ENCODE results near the gene NINJ2. TPM values are rescaled to one million over a fixed set of nuclear protein-coding genes. Genes with fewer than 3 reads are reported as not detected.
A peak's percentile ranks its signal among the peaks of the same experiment; 100 is the strongest.

The NINJ2 gene
- total RNA-seq, 1 donor from 2014 or later, result not detected

DNA sequence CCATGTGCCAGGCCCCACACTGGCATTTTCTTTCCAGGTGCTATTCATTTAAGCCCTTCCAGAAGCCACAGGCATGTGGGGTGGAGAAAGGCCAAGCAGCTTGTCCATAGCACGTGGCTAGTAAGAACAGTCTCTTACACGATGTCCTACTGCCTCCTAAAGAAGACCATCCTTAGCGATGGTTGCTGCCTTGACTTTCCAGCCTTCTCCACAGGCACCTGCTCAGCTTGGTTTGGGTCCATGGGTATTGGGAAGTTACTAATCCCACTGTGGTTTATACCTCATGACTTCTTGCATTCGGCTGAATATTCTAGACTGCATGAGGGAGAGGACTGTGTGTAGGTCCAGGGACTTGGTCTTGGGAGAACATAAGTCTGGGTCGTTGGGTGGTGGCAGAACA, 49.2 kb downstream of the NINJ2 start:
- no peak for DNase-seq

DNA sequence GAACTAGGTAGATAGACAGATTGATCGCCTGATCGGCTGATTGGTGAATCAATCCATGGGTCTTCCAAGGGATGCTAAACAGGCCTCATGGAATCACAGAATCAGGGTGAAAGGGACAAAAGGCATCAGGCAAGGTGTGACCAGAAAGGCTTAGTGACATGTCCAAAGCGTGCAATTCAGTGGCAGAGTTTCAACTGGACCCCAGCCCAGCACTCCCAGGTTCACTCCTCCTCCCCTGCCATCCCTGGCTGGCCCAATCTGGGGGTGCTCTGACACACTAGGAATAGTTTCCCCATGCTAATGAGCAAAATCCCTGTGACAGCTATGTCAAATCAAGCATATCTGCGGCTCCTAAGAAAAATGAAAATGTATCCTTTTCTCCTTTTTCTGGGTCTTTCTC, 50.4 kb downstream of the NINJ2 start:
- DNase-seq, result no peak

DNA sequence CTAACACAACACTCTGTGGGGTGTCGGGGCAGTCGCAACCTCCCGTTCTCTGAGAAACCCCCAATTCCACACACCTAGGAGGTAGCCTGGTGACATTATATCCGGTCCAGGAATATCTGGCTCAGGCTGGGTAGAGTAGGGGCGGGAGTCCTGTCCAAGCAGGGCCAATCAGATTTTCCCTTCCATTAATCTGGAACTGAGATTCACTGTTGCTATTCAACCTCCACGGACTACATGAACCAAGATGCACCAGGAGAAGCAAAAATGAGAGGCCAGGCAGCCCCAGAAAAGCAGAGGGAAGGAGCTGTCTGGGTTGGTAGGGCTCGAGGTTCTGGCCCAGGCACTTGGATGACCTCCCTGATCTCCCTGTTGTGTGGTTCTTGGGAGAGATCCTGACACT, 51.0 kb downstream of the NINJ2 start:
- DNase-seq, result no peak

DNA sequence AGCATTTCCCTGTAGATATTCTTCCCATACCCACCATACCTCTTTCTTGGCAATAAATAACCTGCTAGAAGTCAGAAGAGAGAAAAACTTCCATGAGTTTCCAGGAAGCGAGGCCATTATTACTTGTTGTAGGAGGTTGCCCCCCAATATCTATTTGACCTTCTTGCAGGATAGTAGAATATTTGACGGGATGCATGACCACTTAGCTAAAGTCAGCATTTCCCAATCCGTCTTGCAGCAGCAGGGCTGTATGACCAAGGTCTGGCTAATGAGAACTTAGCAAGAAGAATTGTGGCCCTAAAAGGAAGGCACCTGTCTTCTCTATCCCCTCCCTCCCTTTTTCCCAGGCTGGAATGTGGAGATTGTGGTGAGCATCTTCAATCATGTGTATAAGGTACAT, 51.5 kb downstream of the NINJ2 start:
- no peak for DNase-seq

DNA sequence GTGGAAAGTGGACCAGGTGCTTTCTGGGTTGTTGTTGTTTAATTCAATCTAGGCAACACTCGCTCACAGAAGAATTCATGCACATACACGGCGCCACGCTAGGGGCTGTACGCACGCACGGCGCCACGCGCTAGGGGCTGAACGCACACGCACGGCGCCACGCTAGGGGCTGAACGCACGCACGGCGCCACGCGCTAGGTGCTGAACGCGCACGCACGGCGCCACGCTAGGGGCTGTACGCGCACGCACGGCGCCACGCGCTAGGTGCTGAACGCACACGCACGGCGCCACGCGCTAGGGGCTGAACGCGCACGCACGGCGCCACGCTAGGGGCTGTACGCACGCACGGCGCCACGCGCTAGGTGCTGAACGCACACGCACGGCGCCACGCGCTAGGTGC, 54.3 kb downstream of the NINJ2 start:
- DNase-seq, result no peak

DNA sequence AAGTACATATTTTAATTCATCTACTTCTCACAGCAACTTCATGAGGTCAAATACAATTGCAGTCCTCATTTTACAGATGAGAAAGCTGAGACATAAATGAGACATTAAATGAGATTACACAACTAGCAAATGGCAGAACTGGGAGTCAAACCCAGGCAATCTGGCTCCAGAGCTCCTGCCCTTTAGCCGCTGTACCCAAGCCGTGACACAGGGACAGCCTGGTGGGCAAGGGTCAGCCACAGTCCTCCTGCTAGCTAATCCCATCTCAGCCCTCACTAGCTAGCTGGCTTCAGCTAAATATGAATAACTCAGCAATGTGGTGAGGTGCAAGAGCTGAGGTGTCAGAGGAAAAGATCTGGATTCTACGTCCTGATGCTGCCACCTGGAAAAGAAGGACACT, 54.8 kb downstream of the NINJ2 start:
- no peak for DNase-seq

DNA sequence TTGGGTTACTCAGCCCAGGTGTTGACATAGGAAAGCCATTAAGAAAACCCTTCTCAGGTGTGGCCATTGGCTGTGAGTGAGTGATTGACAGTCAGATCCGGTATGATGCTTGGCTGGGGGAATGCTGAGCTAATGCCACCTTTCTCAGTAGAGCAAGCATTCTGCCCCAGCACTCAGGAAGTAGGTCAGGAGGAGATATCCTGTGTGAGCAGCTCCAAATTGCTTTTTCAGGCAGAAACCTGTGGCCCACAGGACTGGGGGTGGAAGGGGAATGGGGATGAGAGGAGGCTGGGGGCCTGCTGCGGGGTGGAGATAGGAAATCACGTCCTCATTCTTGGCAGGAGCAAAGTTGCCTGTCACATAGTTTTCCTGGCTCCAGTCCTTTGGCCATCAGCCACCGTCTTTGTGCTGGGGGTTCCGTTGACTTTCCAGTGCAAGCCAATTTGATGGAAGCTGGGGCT, 55.7 kb downstream of the NINJ2 start:
- peak; percentile 46 for DNase-seq

DNA sequence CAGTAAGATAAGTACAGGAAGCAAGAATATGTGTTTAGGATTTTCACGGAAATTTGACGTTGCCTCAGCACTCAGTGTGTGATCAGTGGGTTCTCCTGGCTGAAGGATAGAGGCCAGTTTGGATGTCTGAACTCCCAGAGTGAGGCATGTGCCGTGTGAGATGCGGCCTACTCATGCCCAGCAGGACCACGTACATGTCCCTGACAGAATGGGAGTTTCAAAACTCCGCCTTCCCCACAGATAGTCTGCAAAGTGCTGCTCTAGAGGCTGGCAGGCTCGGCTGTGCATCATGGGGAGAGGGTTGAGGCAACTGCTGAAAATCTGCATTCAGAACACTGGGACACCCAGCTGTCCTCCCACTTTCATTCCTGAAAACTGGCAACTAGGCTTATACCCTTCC, 58.3 kb downstream of the NINJ2 start:
- no peak for DNase-seq

DNA sequence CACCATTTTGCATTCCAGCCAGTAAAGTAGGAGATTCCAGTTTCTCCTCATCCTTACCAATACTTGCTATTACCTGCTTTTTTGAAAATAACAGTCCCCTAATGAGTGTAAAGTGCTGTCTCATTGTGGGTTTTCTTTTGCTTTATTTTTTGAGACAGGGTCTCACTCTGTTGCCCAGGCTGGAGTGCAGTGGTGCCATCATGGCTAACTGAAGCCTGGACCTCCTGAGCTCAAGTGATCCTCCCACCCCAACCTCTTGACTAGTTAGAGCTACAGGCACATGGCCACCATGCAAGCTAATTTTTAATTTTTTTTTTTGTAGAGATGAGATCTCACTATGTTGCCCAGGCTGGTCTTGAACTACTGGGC, 60.6 kb downstream of the NINJ2 start:
- no peak for DNase-seq

DNA sequence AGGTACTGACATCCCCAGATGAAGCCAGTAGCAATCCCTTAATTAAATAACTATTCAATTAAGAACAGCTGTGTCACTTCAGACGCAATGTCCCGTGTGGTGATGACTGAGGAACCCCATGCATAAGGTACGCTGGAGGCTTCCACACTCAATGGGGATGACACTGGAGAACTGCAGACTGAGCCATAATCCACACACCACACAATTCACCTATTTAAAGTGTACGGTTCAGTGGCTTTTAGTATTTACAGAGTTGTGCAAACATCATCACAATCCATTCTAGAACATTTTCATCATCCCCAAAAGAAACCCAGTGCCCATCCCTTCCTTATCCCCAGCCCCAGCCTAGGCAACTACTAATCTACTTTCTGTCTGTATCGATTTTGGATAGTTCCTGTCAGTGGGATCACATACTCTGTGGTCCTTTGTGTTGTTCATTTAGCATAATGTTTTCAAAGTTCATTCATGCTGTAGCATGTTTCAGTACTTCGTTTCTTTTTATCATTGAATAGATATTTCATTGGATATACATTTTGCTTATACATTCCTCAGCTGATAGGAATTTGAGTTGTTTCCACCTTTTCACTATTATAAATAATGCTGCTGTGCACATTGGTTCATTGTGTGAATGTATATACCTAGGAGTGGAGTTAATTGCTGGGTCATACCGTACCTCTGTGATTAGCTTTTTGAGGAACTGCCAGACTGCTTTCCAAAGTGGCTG, 61.1 kb downstream of the NINJ2 start:
- DNase-seq, result peak; percentile 15

DNA sequence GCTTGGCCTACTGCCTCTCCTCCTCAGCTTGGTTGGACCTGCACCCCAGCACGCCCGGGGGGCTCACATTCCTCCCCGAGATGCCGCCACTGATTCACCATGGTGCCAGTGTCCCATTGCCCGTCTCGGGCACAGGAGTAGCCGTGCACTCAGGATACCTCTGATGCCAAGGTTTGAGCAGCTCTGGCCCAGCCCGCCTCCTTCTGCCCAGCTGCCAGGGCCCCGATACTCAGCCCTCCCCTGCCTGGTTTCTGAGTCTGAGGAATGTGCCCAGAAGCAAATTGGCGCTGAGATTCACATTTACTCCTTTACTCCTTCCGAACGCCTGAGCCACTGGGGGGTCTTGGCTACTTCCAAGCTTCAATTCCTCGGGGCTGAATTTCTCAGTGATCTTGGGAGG, 63.5 kb downstream of the NINJ2 start:
- DNase-seq, result no peak

DNA sequence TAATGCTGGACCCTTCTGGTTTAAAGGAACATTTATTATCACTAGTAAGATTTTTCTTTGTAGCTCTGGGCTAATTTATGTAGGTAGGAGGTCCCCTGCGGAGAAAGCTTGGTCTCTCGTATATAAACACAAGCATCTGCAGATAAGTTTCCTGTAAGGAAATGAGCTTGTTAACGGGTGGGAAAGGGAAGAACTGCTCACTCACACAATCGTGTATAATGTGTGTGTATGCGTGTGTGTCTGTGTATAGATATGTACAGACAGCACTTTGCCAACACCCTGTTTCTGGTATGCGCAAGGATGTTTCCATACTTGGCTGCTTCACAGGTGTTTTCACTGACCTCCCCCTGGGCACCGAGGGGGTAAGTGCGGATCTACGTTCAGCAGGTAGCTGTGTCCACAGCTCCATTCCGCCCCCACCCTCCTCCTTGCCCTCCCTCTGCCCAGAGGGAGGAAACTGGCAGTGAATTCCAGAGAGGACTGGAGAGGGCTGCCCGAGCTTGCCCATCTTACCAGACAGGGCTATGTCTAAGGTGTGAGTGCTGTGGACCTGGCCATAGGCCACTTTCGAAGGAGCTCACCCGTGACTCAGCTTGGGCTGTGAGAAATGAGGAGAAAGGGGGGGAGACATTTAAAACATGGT, 65.2 kb downstream of the NINJ2 start:
- no peak for DNase-seq

DNA sequence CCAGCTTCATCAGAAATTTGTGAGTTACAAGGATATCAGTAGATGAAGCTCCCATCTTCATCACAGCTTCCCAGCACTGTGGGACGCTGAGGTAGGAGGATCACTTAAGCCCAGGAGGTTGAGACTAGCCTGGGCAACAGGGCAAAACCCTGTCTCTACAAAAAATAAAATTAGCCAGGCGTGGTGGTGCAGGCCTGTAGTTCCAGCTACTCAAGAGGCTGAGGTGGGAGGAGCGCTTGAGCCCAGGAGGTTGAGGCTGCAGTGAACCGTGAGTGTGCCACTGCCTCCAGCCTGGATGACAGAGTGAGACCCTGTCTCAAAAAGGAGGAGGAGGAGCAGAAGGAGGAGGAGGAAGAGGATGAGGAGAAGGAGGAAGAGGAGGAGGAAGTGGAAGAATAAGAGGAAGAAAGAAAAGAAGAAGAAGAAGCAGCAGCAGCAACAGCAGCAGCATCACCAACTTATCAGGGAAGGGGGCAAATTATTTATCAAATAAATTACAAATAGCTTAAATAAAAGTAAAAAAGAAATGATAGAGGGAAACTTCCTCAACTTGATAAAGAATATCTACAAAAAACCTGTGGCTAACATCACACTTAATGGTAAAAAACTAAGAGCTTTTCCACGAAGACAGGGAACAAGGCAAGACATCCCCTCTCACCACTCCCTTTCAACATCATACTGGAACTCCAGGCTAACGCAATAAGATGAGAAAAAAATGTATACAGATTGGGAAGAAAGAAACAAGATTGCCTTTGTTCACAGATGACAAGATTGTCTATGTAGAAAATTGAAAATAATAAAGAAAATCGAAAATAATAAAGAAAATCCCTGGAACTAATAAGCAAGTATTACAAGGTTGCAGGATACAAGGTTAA, 69.6 kb downstream of the NINJ2 start:
- no peak for DNase-seq

DNA sequence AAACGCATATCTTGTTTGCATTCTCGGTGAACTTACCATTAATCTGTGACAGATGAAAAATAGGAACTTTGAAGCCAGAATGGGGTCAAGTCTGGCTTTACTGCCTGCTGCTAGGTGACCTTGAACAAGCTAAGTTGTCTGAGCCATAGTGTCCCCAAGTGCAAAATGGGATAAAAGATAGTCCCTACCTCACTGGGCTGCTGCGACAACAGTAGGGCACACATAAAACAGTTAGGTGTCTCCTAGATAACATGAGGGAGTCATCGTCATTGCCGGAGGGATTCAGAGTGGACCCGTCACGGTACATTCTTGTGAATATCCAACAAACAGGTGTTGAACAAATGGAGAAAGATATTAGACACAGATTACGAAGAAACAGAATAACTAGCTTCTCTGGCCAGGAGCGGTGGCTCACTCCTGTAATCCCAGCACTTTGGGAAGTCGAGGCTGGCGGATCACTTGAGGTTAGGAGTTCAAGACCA, 71.2 kb downstream of the NINJ2 start:
- DNase-seq, result no peak

DNA sequence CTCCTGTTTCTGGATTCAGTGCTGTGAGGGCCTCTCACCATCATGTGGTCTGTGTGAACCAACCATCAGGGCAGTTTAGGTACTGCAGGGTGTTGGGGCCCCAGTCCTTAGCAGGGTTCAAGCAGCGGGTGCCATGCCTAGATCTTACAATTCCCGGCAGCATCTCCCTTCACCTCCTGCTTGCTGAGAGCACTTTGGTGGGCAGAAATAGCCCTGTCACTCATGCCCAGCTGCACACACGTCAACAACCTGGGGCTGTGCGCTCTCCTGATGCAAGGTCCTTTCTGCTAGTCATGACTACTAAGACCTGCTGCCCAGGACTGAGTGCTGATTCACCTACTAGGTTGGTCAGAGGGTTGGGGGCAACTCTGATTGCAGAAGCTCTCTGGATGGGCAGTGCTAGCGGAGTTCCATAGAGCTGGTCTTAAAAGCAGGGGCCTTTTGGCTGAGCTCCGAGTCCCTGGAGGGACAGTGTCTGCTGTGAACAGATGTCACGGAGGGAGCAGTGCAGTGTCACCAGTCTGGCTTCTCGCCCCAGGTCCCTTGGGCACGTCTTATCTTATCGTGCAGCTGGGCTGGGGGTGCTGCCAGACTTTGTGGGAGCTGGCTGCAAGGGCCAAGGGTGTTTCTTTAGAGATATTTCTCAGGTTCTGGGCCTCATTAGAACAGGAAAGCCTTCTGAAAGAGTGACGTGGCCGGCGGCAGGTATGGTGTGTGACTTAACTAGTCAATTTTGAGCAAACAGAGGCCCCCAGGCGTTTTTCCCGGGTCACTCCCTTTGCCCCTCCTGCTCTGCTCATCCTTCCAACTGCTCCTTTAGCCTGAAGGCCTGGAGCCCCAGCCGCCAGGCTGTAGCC, 71.8 kb downstream of the NINJ2 start:
- DNase-seq, result peak; percentile 62

DNA sequence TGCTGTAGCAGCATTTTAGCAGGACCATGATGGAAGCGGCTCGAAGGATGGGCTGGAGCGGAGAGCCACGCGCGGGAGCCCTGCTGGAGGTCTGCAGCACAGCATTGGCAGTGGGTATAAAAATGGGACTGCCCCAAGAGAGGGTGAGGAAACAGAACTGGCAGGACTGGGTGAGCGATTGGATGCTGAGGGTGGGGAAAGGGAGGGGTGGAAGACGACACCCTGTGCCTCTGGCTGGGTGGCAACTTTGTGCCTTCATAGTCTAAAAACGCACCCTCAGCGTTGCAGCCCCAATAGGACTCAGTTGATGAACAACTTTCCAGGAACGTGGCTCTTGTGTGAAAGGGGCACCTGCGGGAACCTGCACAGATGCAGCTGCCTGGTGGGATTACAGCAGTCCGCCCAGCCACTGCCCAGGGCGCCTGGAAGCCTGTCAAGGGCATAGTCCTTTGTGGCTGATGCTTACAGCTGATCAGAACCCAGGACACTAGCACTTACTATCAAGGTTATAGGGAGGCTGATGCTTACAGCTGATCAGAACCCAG, 73.0 kb downstream of the NINJ2 start:
- DNase-seq, result no peak

DNA sequence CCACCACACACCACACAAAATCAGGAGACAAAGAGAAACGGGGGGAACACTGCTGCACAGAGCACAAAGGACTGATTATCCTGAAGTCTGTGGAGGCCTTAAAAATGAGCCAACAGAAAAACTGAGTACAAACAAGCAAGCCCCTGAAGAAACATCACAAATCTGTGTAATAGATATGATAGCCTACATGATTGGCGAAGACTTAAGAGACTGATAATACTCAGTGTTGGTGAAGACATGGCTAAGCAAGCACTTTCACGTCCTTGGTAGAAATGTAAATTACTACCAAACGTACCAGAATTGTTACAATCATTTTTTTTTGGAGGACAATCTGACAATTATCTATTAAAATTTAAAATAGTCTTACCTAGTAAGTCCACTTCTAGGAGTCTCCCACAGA, 74.6 kb downstream of the NINJ2 start:
- DNase-seq, result no peak

DNA sequence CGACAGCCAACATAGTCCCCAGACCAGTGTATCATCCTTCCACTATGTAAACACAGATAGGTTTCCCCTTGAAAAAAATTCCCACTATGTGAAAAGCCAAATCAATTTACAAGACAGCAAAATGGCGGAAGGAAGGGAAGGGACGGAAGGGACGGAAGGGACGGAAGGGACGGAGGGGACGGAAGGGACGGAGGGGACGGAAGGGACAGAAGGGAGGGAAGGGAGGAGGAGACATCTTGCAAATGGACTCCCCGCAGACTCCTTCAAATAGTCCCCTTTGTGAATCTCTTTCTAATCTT, 75.3 kb downstream of the NINJ2 start:
- DNase-seq, result no peak

DNA sequence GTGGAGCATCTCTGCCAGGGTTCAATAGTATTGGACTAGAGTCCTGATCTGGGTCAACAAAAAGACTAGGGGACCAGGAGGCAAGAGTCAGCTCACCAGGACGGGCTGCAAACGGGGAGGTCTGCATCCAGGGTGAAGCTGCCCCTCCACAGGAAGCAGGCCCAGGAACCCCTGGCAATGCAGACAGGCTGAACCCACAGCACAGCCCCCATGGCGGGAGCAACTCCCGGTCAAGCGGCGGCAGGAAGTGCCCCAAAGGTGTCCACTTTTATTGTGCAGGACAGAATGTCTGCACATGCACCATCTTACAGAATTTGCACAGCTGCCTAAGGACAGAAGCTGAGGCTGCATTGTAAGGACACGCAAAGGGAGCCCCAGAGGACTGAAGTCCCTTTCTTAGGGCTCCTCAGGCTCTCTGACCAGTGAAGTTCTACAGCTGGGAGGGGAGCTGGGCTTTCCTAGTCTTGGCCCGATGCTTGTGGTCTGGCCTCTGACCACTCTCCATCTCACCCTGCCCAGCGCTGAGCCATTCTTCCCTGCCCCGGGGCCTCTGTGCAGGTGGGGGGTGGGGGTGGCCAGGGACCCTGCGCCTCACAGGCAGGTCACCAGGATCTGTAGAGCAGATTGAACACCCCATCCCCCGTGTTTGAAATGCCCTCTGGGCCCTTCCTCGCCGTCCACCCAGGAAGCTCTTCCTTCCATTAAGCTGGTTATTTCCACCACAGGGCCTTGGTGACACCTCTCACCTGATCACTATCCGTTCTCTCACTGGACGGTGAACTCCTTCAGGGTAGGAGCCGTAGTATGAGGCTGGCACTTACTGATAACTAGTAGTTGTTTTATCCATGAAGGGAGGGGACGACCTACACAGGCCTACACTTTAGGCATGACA, 75.9 kb downstream of the NINJ2 start:
- DNase-seq, result no peak

DNA sequence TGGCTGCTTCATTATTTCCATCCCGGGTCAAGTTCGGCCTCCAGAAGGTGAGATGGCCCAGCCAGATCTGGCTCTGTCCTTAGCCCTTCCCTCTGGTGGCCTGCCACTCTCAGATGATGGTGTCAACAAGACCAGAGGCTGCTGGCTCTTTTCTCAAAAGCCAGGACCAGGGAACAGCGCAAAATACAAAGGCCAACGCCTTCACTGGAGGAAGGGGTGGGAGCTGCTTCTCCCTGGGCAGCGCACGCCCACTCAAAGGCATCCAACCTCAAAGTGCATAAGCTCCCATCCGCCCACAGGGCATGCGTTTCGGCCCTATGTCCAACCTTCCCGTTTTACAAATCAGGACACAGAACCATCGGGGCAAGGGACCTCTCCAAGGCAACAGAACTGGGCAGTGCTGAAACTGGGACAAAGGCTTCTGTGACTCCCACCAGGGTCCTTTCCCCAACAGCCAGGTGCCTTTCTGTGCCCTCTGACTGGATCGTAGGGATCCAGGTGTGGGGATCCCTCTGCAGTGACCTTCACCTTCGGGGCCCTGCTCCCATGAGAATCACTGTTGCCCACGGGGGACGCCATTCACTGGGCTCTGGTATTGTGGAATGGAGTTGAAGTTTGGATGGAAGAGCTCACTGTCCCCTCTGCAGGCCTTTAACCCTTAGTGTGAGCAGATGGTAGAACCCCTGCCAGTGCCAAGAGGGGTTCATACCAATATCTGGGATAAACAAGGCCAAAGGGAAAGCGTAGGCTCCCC, 76.8 kb downstream of the NINJ2 start:
- DNase-seq, result no peak

Measured in tongue (tissue), 2 donors.